ENCODE results near the gene MAEL. TPM values are rescaled to one million over a fixed set of nuclear protein-coding genes. Genes with fewer than 3 reads are reported as not detected.

MAEL gene
- total RNA-seq, 1 donor from 2014 or later = not detected

DNA sequence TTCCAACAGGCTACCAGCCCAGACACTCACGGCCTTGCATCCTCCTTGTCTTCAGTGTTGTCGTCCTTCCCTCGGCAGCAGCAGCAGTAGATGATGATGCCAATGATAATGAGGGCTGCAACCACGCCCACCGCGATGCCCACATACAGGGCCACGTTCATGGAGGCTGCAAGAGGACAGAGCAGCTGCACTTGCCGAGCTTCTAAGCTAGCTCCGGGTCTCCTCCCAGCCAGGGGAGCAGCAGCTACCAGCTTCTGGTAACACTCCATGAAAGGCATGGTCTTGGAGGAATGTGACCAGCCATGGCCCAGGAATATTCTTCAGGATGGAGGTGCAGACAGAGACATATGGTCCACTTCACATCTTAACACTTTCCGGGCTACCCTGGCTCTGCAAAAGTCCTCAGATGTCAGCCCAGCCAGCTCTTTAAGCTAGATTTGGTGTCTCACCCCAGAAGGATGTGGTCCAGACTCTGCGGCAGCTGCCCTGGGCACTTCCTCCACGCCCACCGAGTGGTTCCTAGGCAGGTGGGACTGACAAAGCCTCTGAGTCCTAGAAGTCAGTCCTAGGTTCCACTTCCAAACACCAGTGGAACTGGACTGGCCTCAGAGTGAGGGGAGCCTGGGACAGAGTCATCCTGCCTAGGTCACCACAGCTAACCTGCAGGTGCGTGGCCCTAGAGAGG lies 66.0 kb downstream of the MAEL start:
- no peak for DNase-seq (ENCODE audit: low read depth in 2 of 2)

GRCh38 chr1:167056529-167057231 lies 67.6 kb downstream of the MAEL start:
- DNase-seq (ENCODE audit: low read depth in 2 of 2) = no peak

- DNase-seq (ENCODE audit: low read depth in 2 of 2) = peak in 1 of 2 donors; percentile 18
These were observed 68.2 kb downstream of the MAEL start for GRCh38 chr1:167057241-167057688.

DNA sequence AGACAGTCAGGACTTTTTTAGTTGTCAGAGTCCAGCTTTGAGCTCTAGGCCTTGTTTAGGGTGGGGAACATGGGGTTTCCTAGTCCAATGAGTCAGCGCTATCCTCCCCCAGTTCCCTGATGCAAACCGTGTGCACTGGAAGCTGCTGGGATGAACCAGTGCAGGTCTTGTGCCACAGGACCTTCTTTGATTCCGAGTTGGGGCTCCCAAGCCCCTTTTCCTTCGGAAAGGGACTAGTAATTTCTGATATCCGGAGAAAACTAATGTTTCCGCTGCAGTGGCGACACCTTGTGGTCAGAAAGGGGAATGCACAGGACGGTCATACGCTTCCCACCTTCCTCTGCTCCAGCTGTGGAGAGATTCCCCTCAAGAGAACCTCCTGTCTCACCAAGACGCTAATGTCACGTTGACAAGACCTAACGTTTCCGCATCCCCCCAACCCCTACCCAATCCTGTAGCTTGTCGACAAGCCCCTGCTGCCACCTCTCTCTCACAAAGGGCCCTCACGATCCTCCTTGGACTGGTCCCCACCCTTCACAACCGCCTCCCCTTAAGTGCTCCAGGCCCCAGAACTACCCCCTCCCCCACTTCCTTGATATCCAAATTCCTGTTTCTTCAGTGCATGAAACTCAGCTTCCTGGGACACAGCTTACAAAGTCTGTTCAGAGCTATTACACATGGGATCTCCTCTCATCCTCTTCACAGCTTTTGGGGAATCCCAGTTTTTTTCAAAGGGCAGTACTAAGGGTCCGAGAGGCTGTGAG lies 70.1 kb downstream of the MAEL start:
- DNase-seq (ENCODE audit: low read depth in 2 of 2) = peak in 1 of 2 donors; percentile 37

- no peak for DNase-seq (ENCODE audit: low read depth in 2 of 2)
These were observed 70.7 kb downstream of the MAEL start for GRCh38 chr1:167059809-167060107.

GRCh38 chr1:167060141-167061072 lies 71.3 kb downstream of the MAEL start:
- no peak for DNase-seq (ENCODE audit: low read depth in 2 of 2)

DNA sequence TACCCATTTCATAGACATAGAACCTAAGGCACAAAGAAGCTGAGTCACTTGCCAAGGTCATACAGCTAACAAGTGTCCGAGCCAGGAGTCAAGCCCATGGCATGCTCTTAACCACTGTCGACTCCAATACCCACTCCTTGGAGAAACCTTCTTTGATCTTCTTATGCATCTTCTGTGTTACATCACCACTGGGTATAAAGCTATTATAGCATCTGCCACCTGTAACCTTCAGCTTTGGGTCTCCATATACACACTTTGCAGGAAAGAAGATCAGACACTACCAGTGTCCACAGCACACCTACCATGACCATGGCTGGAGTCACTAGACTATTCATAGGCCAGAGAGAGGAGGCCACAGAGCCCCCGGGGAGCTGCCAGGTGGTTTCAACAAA lies 72.0 kb downstream of the MAEL start:
- DNase-seq (ENCODE audit: low read depth in 2 of 2) = no peak

- no peak for DNase-seq (ENCODE audit: low read depth in 2 of 2)
These were observed 75.5 kb downstream of the MAEL start for GRCh38 chr1:167064621-167065020.

GRCh38 chr1:167065471-167065870 lies 76.4 kb downstream of the MAEL start:
- DNase-seq (ENCODE audit: low read depth in 2 of 2) = no peak

DNA sequence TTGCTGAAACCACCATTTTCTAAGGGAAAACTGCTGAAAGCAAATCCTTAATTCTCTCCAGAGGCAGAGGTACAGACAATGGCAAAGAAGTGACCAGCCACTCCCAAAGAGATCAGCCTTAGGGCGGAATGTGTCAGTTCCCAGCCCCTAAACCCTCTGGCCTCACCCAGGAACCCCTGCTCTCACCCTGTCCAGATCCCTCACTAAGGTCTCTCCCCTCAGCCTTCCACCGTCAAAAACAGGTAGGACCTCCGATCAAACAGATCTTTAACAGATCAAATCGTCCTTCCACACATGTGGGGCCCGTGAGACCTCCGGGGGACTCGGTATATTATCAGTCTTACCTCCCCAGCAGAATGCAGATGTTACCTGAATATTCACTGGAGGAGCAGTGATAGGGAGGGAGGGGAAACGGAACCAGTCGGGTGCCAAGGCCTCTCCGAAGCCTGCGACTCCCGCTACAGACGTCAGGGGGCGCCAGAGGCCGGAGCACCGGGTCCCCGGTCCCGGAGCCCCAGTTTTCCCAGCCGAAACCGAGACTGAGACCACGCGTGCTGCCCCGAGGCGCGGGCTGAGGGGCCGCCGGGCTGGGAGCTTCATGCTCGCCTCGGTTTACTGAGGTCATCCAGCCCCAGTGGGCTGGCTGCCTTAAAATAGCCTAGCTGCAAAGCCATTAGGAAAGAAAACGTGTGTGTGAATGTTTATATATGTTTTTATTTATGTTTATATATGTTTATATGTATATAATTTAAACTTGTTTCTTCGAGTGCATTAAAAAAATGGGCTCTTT lies 77.4 kb downstream of the MAEL start:
- DNase-seq (ENCODE audit: low read depth in 2 of 2) = peak in 1 of 2 donors; percentile 47

- no peak for DNase-seq (ENCODE audit: low read depth in 2 of 2)
These were observed 78.8 kb downstream of the MAEL start for GRCh38 chr1:167067904-167068303.

GRCh38 chr1:167068761-167069160 lies 79.7 kb downstream of the MAEL start:
- no peak for DNase-seq (ENCODE audit: low read depth in 2 of 2)

- no peak for DNase-seq (ENCODE audit: low read depth in 2 of 2)
These were observed 82.2 kb downstream of the MAEL start for GRCh38 chr1:167071286-167071685.

Other genes starting within 250 kb of the MAEL start
- gene POGK, start 149.8 kb upstream of the MAEL start, total RNA-seq = 14.1 and 17.7 TPM in 2 replicates
- gene TADA1, start 113.0 kb upstream of the MAEL start, total RNA-seq = 8.3 and 10.1 TPM in 2 replicates
- gene ILDR2, start 13.7 kb upstream of the MAEL start, total RNA-seq = under 0.01 TPM in 1 of 2 replicates, not detected in the other
- not detected in 2 replicates for gene GPA33, start 101.1 kb downstream of the MAEL start, total RNA-seq
- not detected in 2 replicates for gene STYXL2, start 104.8 kb downstream of the MAEL start, total RNA-seq
- gene POU2F1, start 231.6 kb downstream of the MAEL start, total RNA-seq = 4.2 and 4.8 TPM in 2 replicates